Lung (tissue), 12 donors: Measurements from ENCODE around the gene IARS2. TPM values are rescaled to one million over a fixed set of nuclear protein-coding genes. Genes with fewer than 3 reads are reported as not detected.
"Not testable (repeated sequence)": the region's sequence is repeated elsewhere in the genome, so short reads cannot be mapped to it uniquely, and the experiment has no call there.

Experiments used
- ATAC-seq: fragments of 200-7000 bp; cut with Tn5 transposase; one replicate; pipeline ENCODE4 v1.9.1; 2020; ENCODE audit warnings: moderate number of reproducible peaks; ENCODE audit not compliant: insufficient read depth, low FRiP score
- DNase-seq, 3 donors: peaks; one replicate each; pipeline ENCODE4 v3.0.0-alpha.2; 2013 to 2017
- H3K27ac ChIP-seq, 2 donors: one replicate each; pipeline ENCODE4 v1.5.1; 2013; ENCODE audit warnings: mild to moderate bottlenecking in 2 of 2, moderate library complexity in 2 of 2, control low read depth in 1 of 2, inconsistent platforms in 1 of 2, low read depth in 1 of 2, low read length in 1 of 2
- H3K27me3 ChIP-seq, 3 donors: one replicate each; pipeline ENCODE4 v1.5.1; 2013; ENCODE audit warnings: low read length in 2 of 3; ENCODE audit not compliant: control insufficient read depth in 3 of 3, insufficient read depth in 3 of 3
- H3K36me3 ChIP-seq, 4 donors: one replicate each; pipeline ENCODE4 v1.5.1; 2013; ENCODE audit warnings: low read length in 4 of 4, mild to moderate bottlenecking in 1 of 4, moderate library complexity in 1 of 4; ENCODE audit not compliant: control insufficient read depth in 4 of 4, insufficient read depth in 4 of 4
- H3K4me1 ChIP-seq, 5 donors: one replicate each; pipeline ENCODE4 v1.5.1; 2013; ENCODE audit warnings: low read length in 5 of 5, mild to moderate bottlenecking in 2 of 5, moderate library complexity in 1 of 5; ENCODE audit not compliant: control insufficient read depth in 5 of 5, insufficient read depth in 5 of 5
- H3K4me3 ChIP-seq: one replicate; pipeline ENCODE4 v1.5.1; 2013; ENCODE audit warnings: mild to moderate bottlenecking, control low read depth, moderate library complexity
- H3K9ac ChIP-seq, 2 donors: one replicate each; pipeline ENCODE4 v1.5.1; 2013; ENCODE audit warnings: low read length in 2 of 2, control low read depth in 1 of 2; ENCODE audit not compliant: insufficient read depth in 1 of 2
- H3K9me3 ChIP-seq, 4 donors: one replicate each; pipeline ENCODE4 v1.5.1; 2013; ENCODE audit warnings: low read length in 3 of 4, mild to moderate bottlenecking in 1 of 4, moderate library complexity in 1 of 4; ENCODE audit not compliant: control insufficient read depth in 4 of 4, insufficient read depth in 3 of 4
- WGBS, 2 donors: extraction: QIAGEN DNeasy Blood & Tissue Kit; methylation state at CpG; one replicate each; pipeline ENCODE4 v1.1.7; 2013; 5-methylcytosine and 5-hydroxymethylcytosine counted together
- polyA plus RNA-seq, 2 donors: library from polyadenylated mRNA; stranded (reverse); fragments of 200-250 nt; gene quantifications; one replicate each; pipeline ENCODE4 v1.2.1, GENCODE V29; 2013
- total RNA-seq, 2 donors: library from RNA; depleted of rRNA in 1 of 2; stranded (reverse); fragments of >200 nt in 1 of 2; gene quantifications; one replicate each; pipeline ENCODE4 v1.2.1, GENCODE V29; 2014 to 2021
- TF ChIP-seq, protein P1 (sequence below): IDR thresholded peaks from 2 replicates; pipeline ENCODE4 v1.5.1; 2012; ENCODE audit warnings: mild to moderate bottlenecking; ENCODE audit errors: control extremely low read depth, extremely low read depth
- donor health status: control.
- donor health status: control.
- donor health status: Bipolar disorder and iron deficiency.
- donor health status: healthy.
- donor health status: DM: yes; HTN: yes; CAD: no.

IARS2 gene
- total and polyA plus RNA-seq, 4 donors = 20.5 to 75.7 (median 48.2) TPM

GRCh38 chr1:220153147-220153546, 59.2 kb downstream of the IARS2 start:
- peaks cover 0 to 2% (median 0%) of the 10 kb centered on the region in 5 donors for H3K4me1 ChIP-seq
- peaks cover 9 to 38% (median 23%) of the 10 kb centered on the region in 4 donors for H3K36me3 ChIP-seq
- ATAC-seq (no peak), DNase-seq (no peak)
- H3K27me3 ChIP-seq = no peaks in the 10 kb centered on the region
- H3K9ac ChIP-seq = no peak overlapping the region
- H3K9me3 ChIP-seq = no peaks in the 10 kb centered on the region
- H3K27ac ChIP-seq = no peak overlapping the region
- no peak overlapping the region for H3K4me3 ChIP-seq
- TF ChIP-seq, protein P1, sequence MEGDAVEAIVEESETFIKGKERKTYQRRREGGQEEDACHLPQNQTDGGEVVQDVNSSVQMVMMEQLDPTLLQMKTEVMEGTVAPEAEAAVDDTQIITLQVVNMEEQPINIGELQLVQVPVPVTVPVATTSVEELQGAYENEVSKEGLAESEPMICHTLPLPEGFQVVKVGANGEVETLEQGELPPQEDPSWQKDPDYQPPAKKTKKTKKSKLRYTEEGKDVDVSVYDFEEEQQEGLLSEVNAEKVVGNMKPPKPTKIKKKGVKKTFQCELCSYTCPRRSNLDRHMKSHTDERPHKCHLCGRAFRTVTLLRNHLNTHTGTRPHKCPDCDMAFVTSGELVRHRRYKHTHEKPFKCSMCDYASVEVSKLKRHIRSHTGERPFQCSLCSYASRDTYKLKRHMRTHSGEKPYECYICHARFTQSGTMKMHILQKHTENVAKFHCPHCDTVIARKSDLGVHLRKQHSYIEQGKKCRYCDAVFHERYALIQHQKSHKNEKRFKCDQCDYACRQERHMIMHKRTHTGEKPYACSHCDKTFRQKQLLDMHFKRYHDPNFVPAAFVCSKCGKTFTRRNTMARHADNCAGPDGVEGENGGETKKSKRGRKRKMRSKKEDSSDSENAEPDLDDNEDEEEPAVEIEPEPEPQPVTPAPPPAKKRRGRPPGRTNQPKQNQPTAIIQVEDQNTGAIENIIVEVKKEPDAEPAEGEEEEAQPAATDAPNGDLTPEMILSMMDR = no peak

DNA sequence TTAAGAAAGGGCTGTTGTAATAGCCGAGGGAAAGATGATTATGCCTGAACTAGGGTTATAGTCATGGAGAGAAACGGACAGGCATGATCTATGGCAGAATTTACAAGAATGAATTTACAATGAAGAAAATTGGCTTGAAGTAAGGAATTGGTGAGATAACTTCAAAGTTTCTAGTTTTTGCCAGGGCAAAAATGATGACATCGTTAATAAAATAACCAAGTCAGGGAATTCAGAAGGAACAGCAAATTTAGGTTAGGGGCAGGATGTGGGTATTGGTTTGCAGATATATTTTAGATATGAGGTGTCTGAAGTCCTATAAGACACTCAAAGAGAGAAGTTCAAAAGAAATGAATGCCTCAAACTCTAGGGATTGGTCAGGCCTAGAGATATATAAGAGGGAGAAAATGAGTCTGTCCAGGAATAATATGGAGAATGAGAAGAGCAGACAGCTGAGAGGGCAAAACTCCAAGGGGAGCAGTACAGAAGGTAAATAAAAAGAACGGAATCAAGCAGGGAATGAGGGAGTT, 62.8 kb downstream of the IARS2 start:
- no peak for ATAC-seq
- Histone ChIP-seq H3K9ac (no peak overlapping the region), H3K27me3 (no peaks in the 10 kb centered on the region), H3K4me3 (no peak overlapping the region), H3K9me3 (no peaks in the 10 kb centered on the region), H3K27ac (no peak overlapping the region), H3K4me1 (no peaks in the 10 kb centered on the region), H3K36me3 (peaks cover 9 to 31% (median 24%) of the 10 kb centered on the region in 4 donors)
- no peak for DNase-seq
- TF ChIP-seq, protein P1 = no peak
- 94 to 96% methylated on average over 4 of the region's 4 CpGs for WGBS, 2 donors

GRCh38 chr1:220157738-220158137, 63.8 kb downstream of the IARS2 start:
- no peak overlapping the region for H3K9ac ChIP-seq
- H3K36me3 ChIP-seq = peaks cover 6 to 29% (median 21%) of the 10 kb centered on the region in 4 donors
- WGBS, 2 donors = 53 to 63% methylated on average over 2 of the region's 2 CpGs
- ATAC-seq = no peak
- no peak overlapping the region for H3K4me3 ChIP-seq
- peak in 1 of 3 donors; percentile 13 for DNase-seq
- H3K27me3 ChIP-seq = no peaks in the 10 kb centered on the region
- no peaks in the 10 kb centered on the region for H3K4me1 ChIP-seq
- H3K9me3 ChIP-seq = no peaks in the 10 kb centered on the region
- no peak overlapping the region for H3K27ac ChIP-seq
- TF ChIP-seq, protein P1 = no peak

GRCh38 chr1:220158530-220158929, 64.6 kb downstream of the IARS2 start:
- not testable (repeated sequence) for DNase-seq, ATAC-seq, H3K27me3 ChIP-seq, H3K4me3 ChIP-seq, H3K9ac ChIP-seq, H3K27ac ChIP-seq, H3K9me3 ChIP-seq, H3K4me1 ChIP-seq
- peaks cover 6 to 27% (median 18%) of the 10 kb centered on the region in 4 donors for H3K36me3 ChIP-seq
- WGBS, 2 donors = 96 to 98% methylated on average over 7 of the region's 7 CpGs
